SU-DHL-6 (cell line): Measurements from ENCODE around the gene NOX5.
"Not testable (repeated sequence)": the region's sequence is repeated elsewhere in the genome, so short reads cannot be mapped to it uniquely, and the experiment has no call there.

Experiments
- H2AFZ ChIP-seq: fragments of 200-600 bp; sonication (generic); 2 replicates; pipeline ENCODE4 v1.6.1; 2014; ENCODE audit warnings: low read depth, mild to moderate bottlenecking, moderate library complexity, mixed read lengths, antibody characterized with exemption, low read length; ENCODE audit not compliant: severe bottlenecking
- H3F3A ChIP-seq: fragments of 200-600 bp; shearing (Covaris generic); 2 replicates; pipeline ENCODE4 v1.6.0; 2016; ENCODE audit warnings: antibody characterized with exemption, mild to moderate bottlenecking; ENCODE audit not compliant: insufficient read depth
- H3K27ac ChIP-seq: fragments of 200-600 bp; sonication (generic); 2 replicates; pipeline ENCODE4 v1.5.1; 2016; ENCODE audit warnings: low read depth, mild to moderate bottlenecking, low read length, moderate library complexity, mixed read lengths
- H3K27me3 ChIP-seq: fragments of 200-600 bp; sonication (generic), shearing (Covaris generic); 2 replicates; pipeline ENCODE4 v1.6.0; 2014; ENCODE audit warnings: mild to moderate bottlenecking, low read length
- H3K36me3 ChIP-seq: fragments of 200-600 bp; sonication (generic); 2 replicates; pipeline ENCODE4 v1.6.1; 2014; ENCODE audit warnings: mild to moderate bottlenecking, low read length, mixed read lengths
- H3K4me2 ChIP-seq: fragments of 300-600, 200-600 bp; shearing (Covaris generic), sonication (generic); 2 replicates; pipeline ENCODE4 v1.6.0; 2014; ENCODE audit warnings: low read length, low read depth, mild to moderate bottlenecking; ENCODE audit not compliant: poor library complexity, severe bottlenecking
- H3K4me3 ChIP-seq: fragments of 200-600 bp; sonication (generic); 2 replicates; pipeline ENCODE4 v1.5.1; 2014; ENCODE audit warnings: antibody characterized with exemption, low read length, mild to moderate bottlenecking, mixed read lengths; ENCODE audit not compliant: insufficient read depth, poor library complexity, severe bottlenecking
- H3K79me2 ChIP-seq: fragments of 200-600 bp; sonication (generic); 2 replicates; pipeline ENCODE4 v1.6.1; 2014; ENCODE audit warnings: mild to moderate bottlenecking, low read length, moderate library complexity; ENCODE audit not compliant: insufficient read depth
- H3K9ac ChIP-seq: fragments of 200-600 bp; sonication (generic); 2 replicates; pipeline ENCODE4 v1.7.0; 2014; ENCODE audit warnings: mild to moderate bottlenecking, low read length
- H3K9me2 ChIP-seq: fragments of 200-600 bp; sonication (generic); replicated peaks from 2 replicates; pipeline ENCODE4 v1.6.1; 2014; ENCODE audit warnings: low read length; ENCODE audit not compliant: insufficient read depth
- H3K9me3 ChIP-seq: fragments of 200-600 bp; sonication (generic); 2 replicates; pipeline ENCODE4 v1.6.1; 2014; ENCODE audit warnings: low read length, mixed read lengths; ENCODE audit not compliant: insufficient read depth
- H4K20me1 ChIP-seq: fragments of 200-600 bp; sonication (generic); 2 replicates; pipeline ENCODE4 v1.6.1; 2014; ENCODE audit warnings: low read depth, mild to moderate bottlenecking, antibody characterized with exemption, low read length, moderate library complexity, mixed read lengths
- EZH2phosphoT487 ChIP-seq: fragments of 200-600 bp; sonication (generic), shearing (Covaris generic); conservative IDR thresholded peaks from 2 replicates; pipeline ENCODE4 v1.6.1; 2018; ENCODE audit warnings: mild to moderate bottlenecking, antibody characterized with exemption, low read length, moderate library complexity, mixed read lengths
- TF ChIP-seq, protein P1 (sequence below): fragments of 200-600 bp; sonication (generic); IDR thresholded peaks from one replicate; pipeline ENCODE4 v1.5.1; 2017; ENCODE audit warnings: antibody characterized with exemption, mild to moderate bottlenecking, low read length, moderate library complexity; ENCODE audit not compliant: insufficient read depth, poor library complexity, severe bottlenecking

Gene NOX5

DNA sequence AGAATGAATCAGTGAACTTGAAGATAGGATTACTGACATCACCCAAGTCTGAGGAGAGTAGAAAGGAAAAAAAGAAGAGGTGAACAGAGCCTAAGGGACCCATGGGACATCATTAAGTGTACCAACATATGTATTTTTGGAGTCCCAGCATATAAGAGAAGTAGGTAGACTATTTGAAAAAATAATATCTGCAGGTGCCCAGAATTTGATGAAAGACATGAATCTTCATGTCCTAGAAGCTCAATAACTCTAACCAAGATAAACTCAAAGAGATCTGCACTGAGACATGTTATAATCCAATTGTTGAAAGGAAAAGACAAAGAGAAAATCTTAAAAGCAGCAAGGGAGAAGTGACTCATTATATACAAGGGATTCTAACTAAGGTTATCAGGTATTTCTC lies 45.2 kb upstream of the NOX5 start:
- H3K9me2 ChIP-seq, result no peaks in the 10 kb centered on the region
- no peaks in the 10 kb centered on the region; the same call in 1 of the 2 replicates for H4K20me1 ChIP-seq
- no peak overlapping the region for H3K4me3 ChIP-seq
- no peaks in the 10 kb centered on the region for H3K36me3 ChIP-seq
- no peaks in the 10 kb centered on the region for H3K27me3 ChIP-seq
- H3F3A ChIP-seq, result no peaks in the 10 kb centered on the region
- H3K27ac ChIP-seq, result no peak overlapping the region
- no peak overlapping the region for H2AFZ ChIP-seq
- H3K9me3 ChIP-seq, result no peaks in the 10 kb centered on the region
- TF ChIP-seq, protein P1, sequence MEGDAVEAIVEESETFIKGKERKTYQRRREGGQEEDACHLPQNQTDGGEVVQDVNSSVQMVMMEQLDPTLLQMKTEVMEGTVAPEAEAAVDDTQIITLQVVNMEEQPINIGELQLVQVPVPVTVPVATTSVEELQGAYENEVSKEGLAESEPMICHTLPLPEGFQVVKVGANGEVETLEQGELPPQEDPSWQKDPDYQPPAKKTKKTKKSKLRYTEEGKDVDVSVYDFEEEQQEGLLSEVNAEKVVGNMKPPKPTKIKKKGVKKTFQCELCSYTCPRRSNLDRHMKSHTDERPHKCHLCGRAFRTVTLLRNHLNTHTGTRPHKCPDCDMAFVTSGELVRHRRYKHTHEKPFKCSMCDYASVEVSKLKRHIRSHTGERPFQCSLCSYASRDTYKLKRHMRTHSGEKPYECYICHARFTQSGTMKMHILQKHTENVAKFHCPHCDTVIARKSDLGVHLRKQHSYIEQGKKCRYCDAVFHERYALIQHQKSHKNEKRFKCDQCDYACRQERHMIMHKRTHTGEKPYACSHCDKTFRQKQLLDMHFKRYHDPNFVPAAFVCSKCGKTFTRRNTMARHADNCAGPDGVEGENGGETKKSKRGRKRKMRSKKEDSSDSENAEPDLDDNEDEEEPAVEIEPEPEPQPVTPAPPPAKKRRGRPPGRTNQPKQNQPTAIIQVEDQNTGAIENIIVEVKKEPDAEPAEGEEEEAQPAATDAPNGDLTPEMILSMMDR, result no peak
- TF ChIP-seq EZH2phosphoT487, result no peak
- H3K9ac ChIP-seq, result no peak overlapping the region
- no peak overlapping the region for H3K4me2 ChIP-seq
- no peaks in the 10 kb centered on the region for H3K79me2 ChIP-seq

DNA sequence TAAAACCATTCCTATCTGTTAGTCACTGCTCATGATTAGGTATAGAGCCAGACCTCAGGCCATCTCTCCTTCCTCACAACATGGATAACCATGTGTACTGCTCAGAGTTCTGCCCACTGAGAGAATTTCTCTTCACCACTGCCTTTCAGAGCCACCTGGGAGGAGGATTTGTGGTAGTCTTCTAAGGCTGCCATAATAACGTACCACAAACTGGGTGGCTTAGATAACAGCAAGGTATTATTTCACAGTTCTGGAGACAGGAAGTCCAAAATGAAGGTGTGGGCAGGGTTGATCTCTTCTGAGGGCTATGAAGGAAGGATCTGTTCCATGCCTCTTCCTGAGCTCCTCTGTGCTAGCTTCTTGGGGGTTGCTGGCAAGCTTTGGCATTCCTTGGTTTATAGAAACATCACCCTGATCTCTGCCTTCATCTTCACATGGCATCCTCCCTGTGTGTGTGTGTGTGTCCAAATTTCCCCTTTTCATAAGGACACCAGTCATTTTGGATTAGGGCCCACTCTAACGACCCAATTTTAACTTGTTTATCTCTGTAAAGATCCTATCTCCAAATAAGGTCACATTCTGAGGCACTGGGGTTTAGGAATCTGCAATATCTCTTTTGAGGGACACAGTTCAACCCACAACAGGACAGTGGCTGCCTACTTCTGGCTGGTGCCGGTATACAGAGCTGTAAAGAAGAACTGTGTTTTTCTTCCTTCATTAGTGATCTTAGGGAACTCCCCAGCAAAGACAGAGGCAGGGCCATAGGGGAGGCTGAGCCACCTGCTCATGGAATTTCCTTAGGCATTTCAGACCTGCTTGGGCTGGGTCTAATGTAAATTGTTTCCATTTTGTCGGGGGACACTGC lies 42.1 kb upstream of the NOX5 start:
- no peak for TF ChIP-seq EZH2phosphoT487
- TF ChIP-seq, protein P1, result no peak
- H3K9me2 ChIP-seq, result no peaks in the 10 kb centered on the region
- no peaks in the 10 kb centered on the region for H3F3A ChIP-seq
- no peak overlapping the region for H3K4me2 ChIP-seq
- H4K20me1 ChIP-seq, result no peaks in the 10 kb centered on the region; the same call in 1 of the 2 replicates
- H3K79me2 ChIP-seq, result no peaks in the 10 kb centered on the region
- H3K9me3 ChIP-seq, result no peaks in the 10 kb centered on the region
- H3K27ac ChIP-seq, result no peak overlapping the region
- H3K4me3 ChIP-seq, result no peak overlapping the region
- no peaks in the 10 kb centered on the region for H3K36me3 ChIP-seq
- H3K27me3 ChIP-seq, result no peaks in the 10 kb centered on the region
- H2AFZ ChIP-seq, result no peak overlapping the region
- no peak overlapping the region for H3K9ac ChIP-seq

DNA sequence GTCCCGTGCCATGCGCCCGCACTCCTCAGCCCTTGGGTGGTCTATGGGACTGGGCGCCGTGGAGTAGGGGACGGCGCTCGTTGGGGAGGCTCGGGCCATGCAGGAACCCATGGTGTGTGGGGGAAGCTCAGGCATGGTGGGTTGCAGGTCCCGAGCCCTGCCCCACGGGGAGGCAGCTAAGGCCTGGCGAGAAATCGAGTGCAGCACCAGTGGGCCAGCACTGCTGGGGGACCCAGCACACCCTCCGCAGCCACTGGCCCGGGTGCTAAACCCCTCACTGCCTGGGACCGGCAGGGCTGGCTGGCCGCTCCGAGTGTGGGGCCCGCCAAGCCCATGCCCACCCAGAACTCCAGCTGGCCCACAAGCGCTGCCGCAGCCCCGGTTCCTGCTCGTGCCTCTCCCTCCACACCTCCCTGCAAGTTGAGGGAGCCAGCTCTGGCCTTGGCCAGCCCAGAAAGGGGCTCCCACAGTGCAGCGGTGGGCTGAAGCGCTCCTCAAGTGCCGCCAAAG lies 38.8 kb upstream of the NOX5 start:
- H3F3A ChIP-seq, H2AFZ ChIP-seq, H3K79me2 ChIP-seq, H3K9me2 ChIP-seq, H3K27ac ChIP-seq, H3K4me3 ChIP-seq, H3K9me3 ChIP-seq, H3K4me2 ChIP-seq, H3K27me3 ChIP-seq, H3K9ac ChIP-seq, H4K20me1 ChIP-seq, H3K36me3 ChIP-seq: not testable (repeated sequence)

DNA sequence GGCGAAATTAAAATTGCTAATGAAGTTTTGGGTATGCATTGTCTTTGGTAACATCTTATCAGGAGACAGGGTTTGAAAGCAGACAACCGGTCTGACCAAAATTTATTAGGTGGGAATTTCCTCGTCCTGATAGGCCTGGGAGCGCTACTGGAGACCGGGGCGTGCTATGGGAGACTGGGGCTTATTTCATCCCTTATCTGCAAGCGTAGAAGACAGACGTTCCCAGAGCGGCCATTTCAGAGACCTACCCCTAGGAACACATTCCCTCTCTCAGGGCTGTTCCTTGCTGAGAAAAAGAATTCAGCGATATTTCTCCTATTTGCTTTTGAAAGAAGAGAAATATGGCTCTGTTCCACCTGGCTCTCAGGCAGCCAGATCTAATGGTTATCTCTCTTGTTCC lies 37.1 kb upstream of the NOX5 start:
- not testable (repeated sequence) for H3K9me3 ChIP-seq, H3K79me2 ChIP-seq, H4K20me1 ChIP-seq, H3K36me3 ChIP-seq, H3F3A ChIP-seq, H3K4me2 ChIP-seq, H3K27ac ChIP-seq, H2AFZ ChIP-seq, H3K9ac ChIP-seq, H3K27me3 ChIP-seq, H3K9me2 ChIP-seq, H3K4me3 ChIP-seq
